ENCODE measurements around the gene IGF2. TPM values are rescaled to one million over a fixed set of nuclear protein-coding genes. Genes with fewer than 3 reads are reported as not detected.

The IGF2 gene
- total and polyA plus RNA-seq, 4 donors = 0.67 to 620 (median 42.6) TPM

DNA sequence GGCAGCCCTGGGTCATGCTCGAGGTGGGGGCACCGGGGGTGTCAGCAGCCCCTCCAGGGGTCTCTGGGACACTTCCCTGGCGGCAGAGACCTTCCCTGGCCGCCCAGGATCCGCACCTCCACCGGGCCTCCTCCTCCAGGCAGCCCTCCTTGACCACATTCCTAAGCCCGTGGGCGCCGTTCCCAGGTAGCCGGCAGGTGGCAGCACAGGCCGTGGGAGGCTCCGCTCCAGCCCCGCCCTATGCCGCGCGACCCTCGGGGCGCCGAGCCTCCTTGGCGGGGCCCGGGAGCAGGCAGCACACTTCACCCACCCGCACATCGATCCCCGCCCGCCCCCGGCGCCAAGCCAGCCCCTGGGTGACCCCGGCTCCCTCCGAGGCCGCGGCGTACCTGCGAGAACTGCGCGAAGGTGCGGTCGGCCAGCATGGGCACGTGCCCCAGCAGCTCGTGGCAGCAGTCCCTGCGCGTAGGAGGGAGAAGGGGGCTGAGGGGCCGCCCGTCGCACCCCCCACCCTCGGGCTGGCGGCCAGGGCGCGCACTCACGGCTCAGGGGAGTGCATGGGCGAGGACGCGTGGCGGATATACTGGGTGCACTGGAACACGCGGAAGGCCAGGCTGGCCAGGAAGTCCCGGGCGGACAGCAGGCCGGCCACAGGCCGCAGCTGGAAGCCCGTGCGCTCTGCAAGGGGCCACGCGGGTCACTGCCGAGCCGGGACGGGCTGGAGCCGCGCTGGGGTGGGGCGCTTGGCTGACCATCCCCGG lies 27.1 kb upstream of the IGF2 start:
- Histone ChIP-seq H3K9me3 (ENCODE audit: control insufficient read depth, low read length) (no peaks in the 10 kb centered on the region), H3K4me1 (ENCODE audit: control insufficient read depth in 1 of 2, insufficient read depth in 2 of 2, low read length in 2 of 2) (no peaks in the 10 kb centered on the region), H3K36me3 (ENCODE audit: control insufficient read depth in 1 of 2, insufficient read depth in 2 of 2, low read length in 1 of 2) (no peaks in the 10 kb centered on the region), H3K4me3 (ENCODE audit: low read length in 2 of 2) (no peak overlapping the region), H3K27ac (ENCODE audit: low read depth in 1 of 2, low read length in 2 of 2) (no peak overlapping the region), H3K27me3 (ENCODE audit: control insufficient read depth in 1 of 2, insufficient read depth in 2 of 2, low read length in 1 of 2) (no peaks in the 10 kb centered on the region)
- 5 to 6% methylated on average over 61 to 70 of the region's 70 CpGs for WGBS, 2 donors
- no peak for DNase-seq
- no peak for ATAC-seq (ENCODE audit: low FRiP score)
- intact Hi-C loops (cut with DNase I) = no loop called here

DNA sequence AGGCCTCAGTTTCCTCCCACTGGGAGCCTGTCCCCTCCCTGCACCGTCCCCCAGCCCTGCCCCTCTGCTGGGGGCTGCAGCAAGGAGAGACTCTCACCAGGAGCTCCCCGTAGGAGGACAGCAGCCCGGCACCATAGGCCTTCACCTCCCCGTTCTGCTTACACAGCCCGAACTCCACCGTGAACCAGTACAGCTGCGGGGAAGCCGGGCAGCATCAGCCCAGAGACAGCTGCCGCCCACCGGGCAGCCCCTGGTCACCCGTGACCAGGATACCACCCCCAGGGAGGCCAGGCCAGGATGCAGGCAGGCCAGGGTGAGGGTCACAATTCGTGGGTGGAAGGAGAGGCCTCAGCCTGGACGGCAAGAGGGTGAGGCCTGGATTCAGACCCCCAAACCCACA lies 26.4 kb upstream of the IGF2 start:
- H3K27me3 ChIP-seq (ENCODE audit: control insufficient read depth in 1 of 2, insufficient read depth in 2 of 2, low read length in 1 of 2) = no peaks in the 10 kb centered on the region
- H3K4me1 ChIP-seq (ENCODE audit: control insufficient read depth in 1 of 2, insufficient read depth in 2 of 2, low read length in 2 of 2) = no peaks in the 10 kb centered on the region
- no peak overlapping the region for H3K27ac ChIP-seq (ENCODE audit: low read depth in 1 of 2, low read length in 2 of 2)
- H3K36me3 ChIP-seq (ENCODE audit: control insufficient read depth in 1 of 2, insufficient read depth in 2 of 2, low read length in 1 of 2) = no peaks in the 10 kb centered on the region
- no peak for ATAC-seq (ENCODE audit: low FRiP score)
- intact Hi-C loops (cut with DNase I) = no loop called here
- no peaks in the 10 kb centered on the region for H3K9me3 ChIP-seq (ENCODE audit: control insufficient read depth, low read length)
- DNase-seq = no peak
- no peak overlapping the region for H3K4me3 ChIP-seq (ENCODE audit: low read length in 2 of 2)
- WGBS, 2 donors = 86 to 88% methylated on average over 13 of the region's 13 CpGs

DNA sequence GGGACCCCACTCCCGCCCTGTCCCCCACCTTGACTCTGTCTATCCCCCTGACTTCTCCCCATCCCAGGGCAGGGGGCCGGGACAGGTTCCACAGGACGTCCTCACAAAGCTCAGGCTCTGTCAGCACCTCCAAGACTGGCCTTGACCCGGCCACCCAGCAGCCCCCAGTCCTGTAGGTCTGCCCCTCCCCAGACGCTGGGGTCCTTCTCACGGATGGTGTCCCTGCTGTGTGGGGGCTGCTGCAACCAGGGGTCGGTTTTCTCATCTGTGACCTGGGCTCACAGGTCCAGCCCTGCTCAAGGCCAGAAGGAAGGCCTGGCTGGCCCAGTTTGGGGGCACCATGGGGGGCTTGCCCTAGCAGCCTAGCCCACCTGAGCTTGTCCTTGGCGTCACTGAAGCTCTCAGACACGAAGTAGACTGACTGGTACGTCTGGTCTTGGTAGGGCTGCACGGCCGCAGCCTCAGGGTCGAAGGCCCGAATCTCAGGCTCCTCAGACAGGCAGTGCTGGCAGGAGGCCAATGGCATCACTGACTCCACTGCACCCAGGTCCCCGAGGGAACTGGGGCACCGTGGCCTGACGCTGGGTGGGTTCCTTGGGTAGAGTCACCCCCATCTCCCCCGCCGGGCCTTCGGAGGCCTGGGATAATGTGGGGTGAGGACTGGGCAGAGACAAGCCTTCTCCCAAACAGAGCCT lies 25.8 kb upstream of the IGF2 start:
- WGBS, 2 donors = 66 to 73% methylated on average over 20 of the region's 20 CpGs
- H3K4me1 ChIP-seq (ENCODE audit: control insufficient read depth in 1 of 2, insufficient read depth in 2 of 2, low read length in 2 of 2) = no peaks in the 10 kb centered on the region
- H3K27me3 ChIP-seq (ENCODE audit: control insufficient read depth in 1 of 2, insufficient read depth in 2 of 2, low read length in 1 of 2) = no peaks in the 10 kb centered on the region
- intact Hi-C loops (cut with DNase I) = no loop called here
- no peak overlapping the region for H3K27ac ChIP-seq (ENCODE audit: low read depth in 1 of 2, low read length in 2 of 2)
- no peak overlapping the region for H3K4me3 ChIP-seq (ENCODE audit: low read length in 2 of 2)
- no peak for ATAC-seq (ENCODE audit: low FRiP score)
- H3K36me3 ChIP-seq (ENCODE audit: control insufficient read depth in 1 of 2, insufficient read depth in 2 of 2, low read length in 1 of 2) = no peaks in the 10 kb centered on the region
- no peak for DNase-seq
- H3K9me3 ChIP-seq (ENCODE audit: control insufficient read depth, low read length) = no peaks in the 10 kb centered on the region

DNA sequence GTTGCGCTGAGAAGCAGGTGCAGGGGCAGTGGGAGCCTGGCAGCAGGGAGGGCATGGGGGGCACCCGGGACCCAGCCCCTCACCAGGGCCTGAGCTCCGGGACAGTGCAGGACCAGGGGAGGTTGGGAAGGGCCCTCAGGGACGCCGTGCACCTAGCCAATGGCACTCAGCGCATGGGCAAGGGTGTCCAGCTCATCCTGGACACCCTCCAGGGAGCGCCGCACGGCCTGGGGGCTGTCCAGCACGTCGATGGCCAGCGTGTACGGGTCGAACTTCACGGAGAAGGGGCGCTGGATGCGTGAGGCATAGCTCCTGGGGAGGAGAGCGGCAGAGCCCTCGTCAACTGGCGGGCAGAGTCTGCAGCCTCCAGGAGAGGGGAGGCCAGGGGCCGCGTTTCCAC lies 24.9 kb upstream of the IGF2 start:
- H3K27ac ChIP-seq (ENCODE audit: low read depth in 1 of 2, low read length in 2 of 2) = no peak overlapping the region
- H3K4me1 ChIP-seq (ENCODE audit: control insufficient read depth in 1 of 2, insufficient read depth in 2 of 2, low read length in 2 of 2) = no peaks in the 10 kb centered on the region
- intact Hi-C loops (cut with DNase I) = no loop called here
- no peaks in the 10 kb centered on the region for H3K36me3 ChIP-seq (ENCODE audit: control insufficient read depth in 1 of 2, insufficient read depth in 2 of 2, low read length in 1 of 2)
- H3K9me3 ChIP-seq (ENCODE audit: control insufficient read depth, low read length) = no peaks in the 10 kb centered on the region
- no peaks in the 10 kb centered on the region for H3K27me3 ChIP-seq (ENCODE audit: control insufficient read depth in 1 of 2, insufficient read depth in 2 of 2, low read length in 1 of 2)
- ATAC-seq (ENCODE audit: low FRiP score) (no peak), DNase-seq (no peak)
- H3K4me3 ChIP-seq (ENCODE audit: low read length in 2 of 2) = no peak overlapping the region
- WGBS, 2 donors = 90% methylated on average over 20 to 22 of the region's 22 CpGs

DNA sequence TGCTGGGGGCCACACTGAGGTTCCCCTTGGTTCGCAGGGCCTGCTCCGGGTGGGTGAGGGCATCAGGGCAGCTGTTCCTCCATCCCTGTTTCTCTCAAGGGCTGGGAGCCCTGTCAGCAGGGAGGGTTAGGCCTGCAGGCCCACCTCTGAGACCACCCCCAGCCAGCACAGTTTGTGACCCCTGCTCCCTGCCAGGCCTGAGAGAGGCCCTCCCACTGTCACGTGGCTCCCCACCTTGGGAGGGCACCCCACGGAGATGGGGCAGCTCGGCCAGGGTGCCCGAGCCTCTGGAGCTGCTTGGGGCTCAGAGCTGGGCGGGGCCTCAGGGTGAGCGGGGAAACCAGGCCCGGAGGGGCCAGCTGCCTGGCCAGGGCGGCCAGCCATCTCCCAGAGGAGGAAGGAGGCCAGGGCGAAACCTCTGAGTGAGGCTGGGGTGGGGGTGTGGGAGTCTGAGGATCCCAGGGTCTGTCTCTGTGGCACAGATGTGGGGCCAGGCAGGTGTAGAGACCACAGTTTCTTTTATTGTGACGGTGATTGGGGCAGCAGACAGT lies 24.3 kb upstream of the IGF2 start:
- 87 to 88% methylated on average over 11 to 12 of the region's 12 CpGs for WGBS, 2 donors
- intact Hi-C loops (cut with DNase I) = no loop called here
- H3K4me3 ChIP-seq (ENCODE audit: low read length in 2 of 2) = no peak overlapping the region
- H3K9me3 ChIP-seq (ENCODE audit: control insufficient read depth, low read length) = no peaks in the 10 kb centered on the region
- ATAC-seq (ENCODE audit: low FRiP score) (no peak), DNase-seq (no peak)
- no peak overlapping the region for H3K27ac ChIP-seq (ENCODE audit: low read depth in 1 of 2, low read length in 2 of 2)
- no peaks in the 10 kb centered on the region for H3K27me3 ChIP-seq (ENCODE audit: control insufficient read depth in 1 of 2, insufficient read depth in 2 of 2, low read length in 1 of 2)
- no peaks in the 10 kb centered on the region for H3K36me3 ChIP-seq (ENCODE audit: control insufficient read depth in 1 of 2, insufficient read depth in 2 of 2, low read length in 1 of 2)
- H3K4me1 ChIP-seq (ENCODE audit: control insufficient read depth in 1 of 2, insufficient read depth in 2 of 2, low read length in 2 of 2) = no peaks in the 10 kb centered on the region

DNA sequence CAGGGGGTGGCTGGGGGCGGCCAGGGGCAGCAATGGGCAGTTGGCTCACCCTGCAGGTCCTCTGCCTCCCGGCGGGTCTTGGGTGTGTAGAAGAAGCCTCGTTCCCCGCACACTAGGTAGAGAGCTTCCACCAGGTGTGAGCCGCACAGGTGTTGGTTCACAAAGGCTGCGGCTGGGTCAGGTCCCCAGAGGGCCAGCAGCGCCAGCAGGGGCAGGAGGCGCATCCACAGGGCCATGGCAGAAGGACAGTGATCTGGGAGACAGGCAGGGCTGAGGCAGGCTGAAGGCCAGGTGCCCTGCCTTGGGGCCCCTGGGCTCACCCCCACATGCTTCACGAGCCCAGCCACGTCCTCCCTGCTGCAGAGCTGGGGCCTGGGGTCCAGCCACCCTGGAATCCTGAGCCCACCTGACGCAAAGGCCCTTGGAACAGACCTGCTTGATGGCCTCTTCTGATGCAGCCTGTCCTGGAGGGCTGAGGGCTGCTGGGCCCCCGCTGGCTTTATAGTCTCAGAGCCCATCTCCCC lies 21.6 kb upstream of the IGF2 start, which contains the start of gene INS:
Gene INS, minus strand, starts transcription at position 474 of the 524 bp plus-strand sequence. Its CDS starts 238 bp downstream, at position 236.
- Histone ChIP-seq H3K27me3 (ENCODE audit: control insufficient read depth in 1 of 2, insufficient read depth in 2 of 2, low read length in 1 of 2) (no peaks in the 10 kb centered on the region), H3K9me3 (ENCODE audit: control insufficient read depth, low read length) (no peaks in the 10 kb centered on the region), H3K4me3 (ENCODE audit: low read length in 2 of 2) (no peak within 1 kb of the TSS), H3K4me1 (ENCODE audit: control insufficient read depth in 1 of 2, insufficient read depth in 2 of 2, low read length in 2 of 2) (no peaks in the 10 kb centered on the region), H3K27ac (ENCODE audit: low read depth in 1 of 2, low read length in 2 of 2) (no peak within 1 kb of the TSS), H3K36me3 (ENCODE audit: control insufficient read depth in 1 of 2, insufficient read depth in 2 of 2, low read length in 1 of 2) (no peaks in the 10 kb centered on the region)
- DNase-seq (no peak), ATAC-seq (ENCODE audit: low FRiP score) (no peak)
- WGBS, 2 donors = 92 to 93% methylated on average over 13 of the region's 13 CpGs
- intact Hi-C loops (cut with DNase I) = no loop called here

DNA sequence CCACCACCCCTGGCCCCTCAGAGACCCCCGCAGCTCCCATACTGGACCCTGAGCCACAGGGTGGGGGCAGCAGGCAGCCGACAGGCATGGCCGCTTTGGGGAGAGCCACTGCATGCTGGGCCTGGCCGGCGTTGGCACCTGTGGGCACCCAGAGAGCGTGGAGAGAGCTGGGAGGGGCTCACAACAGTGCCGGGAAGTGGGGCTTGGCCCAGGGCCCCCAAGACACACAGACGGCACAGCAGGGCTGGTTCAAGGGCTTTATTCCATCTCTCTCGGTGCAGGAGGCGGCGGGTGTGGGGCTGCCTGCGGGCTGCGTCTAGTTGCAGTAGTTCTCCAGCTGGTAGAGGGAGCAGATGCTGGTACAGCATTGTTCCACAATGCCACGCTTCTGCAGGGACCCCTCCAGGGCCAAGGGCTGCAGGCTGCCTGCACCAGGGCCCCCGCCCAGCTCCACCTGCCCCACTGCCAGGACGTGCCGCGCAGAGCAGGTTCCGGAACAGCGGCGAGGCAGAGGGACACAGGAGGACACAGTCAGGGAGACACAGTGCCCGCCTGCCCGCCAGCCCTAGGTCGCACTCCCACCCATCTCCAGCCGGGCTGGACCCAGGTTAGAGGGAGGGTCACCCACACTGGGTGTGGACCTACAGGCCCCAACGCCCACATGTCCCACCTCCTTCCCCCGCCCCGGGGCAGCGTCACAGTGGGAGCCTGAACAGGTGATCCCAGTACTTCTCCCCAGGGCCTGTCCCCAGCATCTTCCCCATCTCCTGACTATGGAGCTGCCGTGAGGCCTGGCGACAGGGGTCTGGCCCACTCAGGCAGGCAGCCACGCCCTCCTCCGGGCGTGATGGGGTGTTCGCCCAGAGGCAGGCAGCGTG lies 20.6 kb upstream of the IGF2 start:
- H3K27me3 ChIP-seq (ENCODE audit: control insufficient read depth in 1 of 2, insufficient read depth in 2 of 2, low read length in 1 of 2) = no peaks in the 10 kb centered on the region
- DNase-seq (no peak), ATAC-seq (ENCODE audit: low FRiP score) (no peak)
- WGBS, 2 donors = 70% methylated on average over 35 to 36 of the region's 36 CpGs
- H3K27ac ChIP-seq (ENCODE audit: low read depth in 1 of 2, low read length in 2 of 2) = no peak overlapping the region
- no peak overlapping the region for H3K4me3 ChIP-seq (ENCODE audit: low read length in 2 of 2)
- H3K9me3 ChIP-seq (ENCODE audit: control insufficient read depth, low read length) = no peaks in the 10 kb centered on the region
- intact Hi-C loops (cut with DNase I) = loop anchor here in 1 of 2 donors (10.0 kb wide), 1 partner anchor 505 kb away; no protein-coding TSS in a partner anchor
- H3K4me1 ChIP-seq (ENCODE audit: control insufficient read depth in 1 of 2, insufficient read depth in 2 of 2, low read length in 2 of 2) = no peaks in the 10 kb centered on the region
- H3K36me3 ChIP-seq (ENCODE audit: control insufficient read depth in 1 of 2, insufficient read depth in 2 of 2, low read length in 1 of 2) = no peaks in the 10 kb centered on the region

DNA sequence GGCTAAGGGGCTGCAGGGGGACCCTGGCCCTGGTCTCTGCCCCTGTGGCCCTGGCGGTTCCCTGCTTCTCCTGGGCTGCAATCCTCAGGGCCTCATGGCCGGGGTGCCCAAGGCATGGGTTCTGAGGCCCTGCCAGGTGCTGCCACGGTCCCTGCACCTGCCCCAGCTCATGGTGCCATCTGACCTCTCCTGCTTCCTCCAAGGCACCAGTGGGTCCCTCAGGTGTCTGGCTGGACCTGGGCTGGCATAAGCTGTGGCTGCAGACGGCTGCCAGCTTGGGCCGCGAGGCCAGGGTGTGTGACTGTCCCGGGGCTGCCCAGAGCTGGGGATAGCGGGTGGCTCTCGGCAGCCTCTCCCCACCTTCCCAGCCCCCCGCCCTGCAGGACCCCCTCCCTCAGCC lies 19.8 kb upstream of the IGF2 start:
- no peak for ATAC-seq (ENCODE audit: low FRiP score)
- no peaks in the 10 kb centered on the region for H3K36me3 ChIP-seq (ENCODE audit: control insufficient read depth in 1 of 2, insufficient read depth in 2 of 2, low read length in 1 of 2)
- H3K4me3 ChIP-seq (ENCODE audit: low read length in 2 of 2) = no peak overlapping the region
- no peak overlapping the region for H3K27ac ChIP-seq (ENCODE audit: low read depth in 1 of 2, low read length in 2 of 2)
- H3K4me1 ChIP-seq (ENCODE audit: control insufficient read depth in 1 of 2, insufficient read depth in 2 of 2, low read length in 2 of 2) = no peaks in the 10 kb centered on the region
- no peaks in the 10 kb centered on the region for H3K27me3 ChIP-seq (ENCODE audit: control insufficient read depth in 1 of 2, insufficient read depth in 2 of 2, low read length in 1 of 2)
- intact Hi-C loops (cut with DNase I) = loop anchor here in 1 of 2 donors (10.0 kb wide), 1 partner anchor 504 kb away; no protein-coding TSS in a partner anchor
- no peak for DNase-seq
- no peaks in the 10 kb centered on the region for H3K9me3 ChIP-seq (ENCODE audit: control insufficient read depth, low read length)
- WGBS, 2 donors = 72 to 76% methylated on average over 10 of the region's 10 CpGs
